K562 (cell line): Measurements from ENCODE around the gene SFRP5. TPM values are rescaled to one million over a fixed set of nuclear protein-coding genes. Genes with fewer than 3 reads are reported as not detected.

Experiments used
- ATF2 ChIP-seq: sonication (generic); formaldehyde crosslinking; IDR thresholded peaks from 2 replicates; pipeline ENCODE4 v1.8.1; 2022; ENCODE audit warnings: missing genetic modification reagents
- CHD7 ChIP-seq: fragments of 200-600 bp; sonication (generic); IDR thresholded peaks from one replicate; pipeline ENCODE4 v1.6.1; 2012; ENCODE audit warnings: mild to moderate bottlenecking, low read depth, low read length, inconsistent platforms
- MCM7 ChIP-seq, 2 experiments: fragments of 450-650 bp; IDR thresholded peaks; 2 replicates each; pipeline ENCODE4 v1.6.1; 2016 to 2018
- MXI1 ChIP-seq: IDR thresholded peaks from 2 replicates; pipeline ENCODE4 v1.6.1; 2011; ENCODE audit warnings: low read depth, mild to moderate bottlenecking, improper control_type of control experiment, low read length
- SPI1 ChIP-seq: IDR thresholded peaks from 2 replicates; pipeline ENCODE4 v1.6.1; 2011; ENCODE audit warnings: low read depth, low read length, control low read depth, borderline replicate concordance
- VEZF1 ChIP-seq: fragments of 200-800 bp; sonication (Bioruptor generic); IDR thresholded peaks from 2 replicates; pipeline ENCODE4 v1.6.1; 2017; ENCODE audit warnings: missing genetic modification characterization, missing compliant biosample characterization
- ZNF518B ChIP-seq: fragments of 250-450 bp; sonication (Bioruptor Pico); IDR thresholded peaks from 2 replicates; pipeline ENCODE4 v1.5.0; 2021; ENCODE audit warnings: mild to moderate bottlenecking, moderate library complexity
- polyA plus RNA-seq, 8 experiments: library from polyadenylated mRNA; depleted of rRNA in 4 of 8; stranded (reverse) in 5 of 8; unstranded in 3 of 8; fragments of >200 nt; fragmentation: Nextera tagmentation in 2 of 8; fragmentation: Illumina TruSeq in 1 of 8; extraction: Ambion mirVana in 2 of 8; extraction: Trizol in 1 of 8; gene quantifications; 2 replicates each; pipeline versions ENCODE4 v1.2.1 to v1.2.3, GENCODE V29; 2011 to 2014; ENCODE audit warnings: inconsistent platforms in 1 of 8, missing spikeins in 1 of 8
- total RNA-seq, 7 experiments: library from RNA; depleted of rRNA in 6 of 7; stranded (reverse); fragments of >200 nt in 6 of 7; fragmentation: Illumina TruSeq in 2 of 7; extraction: Trizol in 2 of 7; gene quantifications; 2 replicates each; pipeline versions ENCODE4 v1.2.1 to v1.2.3, GENCODE V29; 2011 to 2021; ENCODE audit warnings: low replicate concordance in 1 of 7

Gene SFRP5
- total and polyA plus RNA-seq, 9 of the 15 experiments (the other 6 are each of a cell fraction or from before 2014, with no cell fraction given): 0.07 to 0.29 (median 0.13) TPM; not detected in 3

GRCh38 chr10:97771913-97772823 is at the start of gene SFRP5 (continued):
- no peak for TF ChIP-seq MXI1
- no peak for TF ChIP-seq ATF2
- no peak for TF ChIP-seq CHD7
- no peak for TF ChIP-seq MCM7 (IDR thresholded peaks at IDR 0.05)
- peak; percentile 24; the same call in 1 of the 2 replicates for TF ChIP-seq SPI1
- TF ChIP-seq ZNF518B (CRISPR knock-in tag): no peak
- TF ChIP-seq VEZF1 (CRISPR knock-in tag): no peak
